HG02852 (cell line): ENCODE data around the gene SPINT3.

Experiments
- ATAC-seq: cut with Tn5 transposase; IDR thresholded peaks from one replicate; pipeline ENCODE4 v1.9.1; 2021; ENCODE audit warnings: mild to moderate bottlenecking, moderate library complexity; ENCODE audit not compliant: unreplicated experiment

Gene SPINT3

DNA sequence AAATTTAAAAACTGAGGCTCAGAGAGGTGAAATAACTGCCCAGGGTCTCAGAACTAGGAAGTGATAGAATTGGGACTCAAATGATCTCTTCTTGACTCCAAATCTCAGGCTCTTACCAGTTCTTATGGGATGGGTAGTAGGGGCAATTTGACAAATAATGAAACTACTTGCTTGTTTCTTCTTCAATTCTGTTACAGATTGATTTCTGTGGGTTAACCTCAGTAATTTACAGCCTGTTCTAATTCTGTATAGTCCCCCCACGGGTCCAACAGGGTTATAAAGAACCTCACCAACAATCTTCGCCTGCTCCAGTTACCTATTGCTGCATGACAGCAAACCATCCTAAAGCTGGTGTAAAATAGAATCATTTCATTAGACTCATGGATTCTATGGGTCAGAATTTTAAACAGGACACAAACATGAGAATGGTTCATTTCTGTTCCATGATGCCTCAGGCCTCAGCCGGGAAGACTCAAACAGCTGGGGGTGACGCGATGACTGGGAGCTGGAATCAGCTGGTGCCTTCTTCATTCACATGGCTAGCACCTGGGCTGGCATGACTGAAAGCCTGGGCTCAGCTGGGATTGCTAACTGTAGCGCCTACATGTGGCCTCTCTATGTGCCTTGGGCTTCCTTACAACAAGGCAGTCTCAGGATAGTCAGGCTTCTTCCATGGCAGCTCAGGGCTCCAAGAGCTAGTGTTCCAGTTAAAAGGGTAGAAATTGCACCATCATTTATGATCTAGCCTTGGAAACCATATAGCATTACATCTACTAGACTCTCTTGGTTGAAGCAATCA is 52.5 kb downstream of the SPINT3 start:
- ATAC-seq = no peak
